HEK293 (cell line): ENCODE results near the gene HES5.

ENCODE experiments used
- CTCF ChIP-seq: fragments of 450-650 bp; formaldehyde crosslinking; IDR thresholded peaks from 2 replicates; pipeline ENCODE4 v1.5.1; 2016; ENCODE audit warnings: missing biosample characterization, missing genetic modification characterization
- GLI4 ChIP-seq: fragments of 450-650 bp; formaldehyde crosslinking; IDR thresholded peaks from 2 replicates; pipeline ENCODE4 v1.5.1; 2016; ENCODE audit warnings: missing biosample characterization, missing genetic modification characterization
- MEIS1 ChIP-seq: sonication (generic); formaldehyde crosslinking; IDR thresholded peaks from 2 replicates; pipeline ENCODE4 v1.8.1; 2022; ENCODE audit warnings: missing genetic modification reagents, mild to moderate bottlenecking, borderline replicate concordance
- MYNN ChIP-seq: fragments of 450-650 bp; formaldehyde crosslinking; IDR thresholded peaks from 2 replicates; pipeline ENCODE4 v1.5.1; 2016; ENCODE audit warnings: missing biosample characterization, missing genetic modification characterization, borderline replicate concordance
- PATZ1 ChIP-seq: fragments of 450-650 bp; formaldehyde crosslinking; IDR thresholded peaks from 2 replicates; pipeline ENCODE4 v1.5.1; 2016; ENCODE audit warnings: missing biosample characterization, missing genetic modification characterization
- SP2 ChIP-seq: fragments of 450-650 bp; formaldehyde crosslinking; IDR thresholded peaks from 2 replicates; pipeline ENCODE4 v1.5.1; 2016; ENCODE audit warnings: missing biosample characterization, missing genetic modification characterization
- TCF7L2 ChIP-seq: IDR thresholded peaks from 2 replicates; pipeline ENCODE4 v1.6.1; 2011; ENCODE audit warnings: low read depth, mild to moderate bottlenecking, inconsistent platforms, low read length, moderate library complexity, borderline replicate concordance
- ZBTB1 ChIP-seq: fragments of 450-650 bp; formaldehyde crosslinking; IDR thresholded peaks from 2 replicates; pipeline ENCODE4 v1.5.1; 2016; ENCODE audit warnings: missing biosample characterization, missing genetic modification characterization
- ZNF121 ChIP-seq: fragments of 450-650 bp; formaldehyde crosslinking; IDR thresholded peaks from 2 replicates; pipeline ENCODE4 v1.5.1; 2016; ENCODE audit warnings: missing biosample characterization, missing genetic modification characterization
- ZNF488 ChIP-seq: fragments of 450-650 bp; formaldehyde crosslinking; IDR thresholded peaks from 2 replicates; pipeline ENCODE4 v1.5.1; 2016; ENCODE audit warnings: missing biosample characterization, missing genetic modification characterization
- ZNF76 ChIP-seq: fragments of 450-650 bp; formaldehyde crosslinking; IDR thresholded peaks from 2 replicates; pipeline ENCODE4; 2016; ENCODE audit warnings: low read depth, missing biosample characterization, missing genetic modification characterization, borderline replicate concordance
- ZSCAN18 ChIP-seq: fragments of 450-650 bp; formaldehyde crosslinking; IDR thresholded peaks from 2 replicates; pipeline ENCODE4 v1.5.1; 2016; ENCODE audit warnings: missing biosample characterization, missing genetic modification characterization
- ZSCAN5A ChIP-seq: fragments of 450-650 bp; formaldehyde crosslinking; IDR thresholded peaks from 2 replicates; pipeline ENCODE4 v1.5.1; 2016; ENCODE audit warnings: missing biosample characterization, missing genetic modification characterization

- TF ChIP-seq CTCF (tag by site-specific recombination) = no peak
- TF ChIP-seq PATZ1 (tag by site-specific recombination) = no peak
- no peak for TF ChIP-seq ZSCAN5A
- no peak for TF ChIP-seq ZNF488 (tag by site-specific recombination)
- no peak for TF ChIP-seq ZBTB1 (tag by site-specific recombination)
- TF ChIP-seq ZSCAN18 (tag by site-specific recombination) = no peak
- TF ChIP-seq MEIS1 = no peak
- no peak for TF ChIP-seq SP2 (tag by site-specific recombination)
- TF ChIP-seq TCF7L2 = no peak
- TF ChIP-seq GLI4 (tag by site-specific recombination) = no peak
- TF ChIP-seq ZNF121 = no peak
- no peak for TF ChIP-seq MYNN (tag by site-specific recombination)
- TF ChIP-seq ZNF76 (tag by site-specific recombination) = no peak
These were observed 12.3 kb upstream of the HES5 start for GRCh38 chr1:2542246-2542915.
